GM23248 (cell line): ENCODE measurements around the gene ZCCHC24.

Experiments
- EZH2 ChIP-seq: fragments of 200-600 bp; sonication (generic); IDR thresholded peaks from 2 replicates; pipeline ENCODE4 v1.6.1; 2018; ENCODE audit warnings: antibody characterized with exemption, mild to moderate bottlenecking; ENCODE audit not compliant: insufficient read depth, poor library complexity, severe bottlenecking
- EZH2phosphoT487 ChIP-seq: fragments of 200-600 bp; sonication (generic); IDR thresholded peaks from 2 replicates; pipeline ENCODE4 v1.6.1; 2018; ENCODE audit warnings: antibody characterized with exemption, moderate library complexity, mild to moderate bottlenecking, low read depth; ENCODE audit not compliant: insufficient read depth

DNA sequence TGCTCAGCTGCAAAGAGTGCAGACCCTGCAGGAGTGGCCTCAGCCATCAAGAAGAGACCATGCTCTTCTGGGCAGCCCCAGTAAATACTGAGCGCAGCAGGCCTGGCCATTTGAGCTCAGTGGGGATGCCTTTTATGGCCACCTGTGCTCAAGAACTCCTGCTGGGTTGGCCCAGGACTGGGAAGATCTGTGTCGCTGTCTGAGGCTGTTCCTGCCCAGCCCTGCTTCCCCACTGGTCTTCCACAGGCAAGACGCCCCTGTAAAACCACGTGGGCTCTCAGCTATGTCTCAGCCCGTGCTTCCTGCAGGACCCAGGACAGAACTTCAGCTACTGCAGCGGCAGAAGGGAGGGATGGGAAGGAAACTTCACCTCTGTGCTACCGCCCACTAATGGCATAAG is 108.7 kb downstream of the ZCCHC24 start:
- no peak for TF ChIP-seq EZH2
- TF ChIP-seq EZH2phosphoT487 = no peak
